H1 (cell line): ENCODE results near the gene COL2A1. TPM values are rescaled to one million over a fixed set of nuclear protein-coding genes. Genes with fewer than 3 reads are reported as not detected.

Experiments used
- CTCF ChIA-PET: fragments of 300-600 bp; sonication (Branson Sonifier 250); formaldehyde crosslinking; loops from one replicate; lab custom pipeline; 2021; ENCODE audit not compliant: partially characterized antibody; lab: Charles Lee
- POLR2A ChIA-PET: fragments of 300-600 bp; sonication (Branson Sonifier 250); formaldehyde crosslinking; loops from one replicate; lab custom pipeline; 2021; ENCODE audit warnings: inconsistent platforms; ENCODE audit not compliant: partially characterized antibody; lab: Charles Lee
- DNase-seq, 2 experiments: peaks; one replicate each; pipeline versions ENCODE4 v3.0.0 to v3.0.0-alpha.2; 2010 to 2022; ENCODE audit warnings: low spot score in 2 of 2, low read depth in 1 of 2, mixed read lengths in 1 of 2
- FAIRE-seq: peaks from 2 replicates; lab custom pipeline; 2011; peaks lifted over from hg19 to GRCh38; lab: Jason Lieb, UNC
- H2AFZ ChIP-seq: 2 replicates; pipeline ENCODE4 v1.8.1; 2012; ENCODE audit warnings: low read length, inconsistent platforms
- H2AK5ac ChIP-seq: 2 replicates; pipeline ENCODE4 v1.6.1; 2013; ENCODE audit warnings: low read depth, low read length
- H2BK120ac ChIP-seq: replicated peaks from 2 replicates; pipeline ENCODE3; 2013; ENCODE audit warnings: low read depth, low read length, inconsistent platforms
- H2BK12ac ChIP-seq: 2 replicates; pipeline ENCODE4 v1.6.1; 2013; ENCODE audit warnings: low read depth, low read length
- H2BK15ac ChIP-seq: 2 replicates; pipeline ENCODE4 v1.6.1; 2013; ENCODE audit warnings: low read length
- H2BK20ac ChIP-seq: 2 replicates; pipeline ENCODE4 v1.6.1; 2013; ENCODE audit warnings: low read length
- H2BK5ac ChIP-seq: 2 replicates; pipeline ENCODE4 v1.6.1; 2013; ENCODE audit warnings: low read depth, low read length
- H3K14ac ChIP-seq: 2 replicates; pipeline ENCODE4 v1.6.1; 2013; ENCODE audit warnings: inconsistent platforms; ENCODE audit not compliant: insufficient read length
- H3K18ac ChIP-seq: 2 replicates; pipeline ENCODE4 v1.6.1; 2013; ENCODE audit warnings: low read length; ENCODE audit errors: extremely low read depth
- H3K23ac ChIP-seq: 2 replicates; pipeline ENCODE4 v1.6.1; 2013; ENCODE audit warnings: inconsistent platforms; ENCODE audit not compliant: insufficient read length
- H3K23me2 ChIP-seq: 2 replicates; pipeline ENCODE4 v1.6.1; 2013; ENCODE audit warnings: low read depth, low read length
- H3K27ac ChIP-seq: 2 replicates; pipeline ENCODE4 v1.6.1; 2011; ENCODE audit warnings: low read depth, low read length, inconsistent platforms
- H3K27me3 ChIP-seq, 4 experiments: replicated peaks in 1 of 4; 1 replicate in 1 of 4; 2 replicates in 3 of 4; pipeline versions ENCODE4 v1.6.1 to v1.8.1; 2011 to 2013; ENCODE audit warnings: low read length in 3 of 4, mild to moderate bottlenecking in 3 of 4, inconsistent platforms in 2 of 4, mixed read lengths in 2 of 4, moderate library complexity in 1 of 4; ENCODE audit not compliant: control insufficient read depth in 3 of 4, insufficient read depth in 3 of 4; ENCODE audit errors: extremely low read depth in 1 of 4
- H3K36me3 ChIP-seq, 4 experiments: 2 replicates each; pipeline versions ENCODE4 v1.6.1 to v1.8.1; 2011 to 2013; ENCODE audit warnings: mild to moderate bottlenecking in 4 of 4, low read length in 3 of 4, moderate library complexity in 2 of 4, control low read depth in 1 of 4, inconsistent platforms in 1 of 4; ENCODE audit not compliant: insufficient read depth in 4 of 4, control insufficient read depth in 2 of 4
- H3K4ac ChIP-seq: replicated peaks from 2 replicates; pipeline ENCODE3; 2013; ENCODE audit warnings: low read length, low read depth, mixed read lengths, inconsistent platforms; ENCODE audit not compliant: insufficient read length
- H3K4me1 ChIP-seq, 4 experiments: replicated peaks in 1 of 4; 1 replicate in 1 of 4; 2 replicates in 3 of 4; pipeline versions ENCODE4 v1.6.1 to v1.8.1; 2011 to 2013; ENCODE audit warnings: low read length in 3 of 4, inconsistent platforms in 2 of 4, mixed read lengths in 1 of 4; ENCODE audit not compliant: insufficient read depth in 4 of 4, control insufficient read depth in 3 of 4
- H3K4me2 ChIP-seq, 2 experiments: 2 replicates each; pipeline versions ENCODE4 v1.6.1 to v1.8.1; 2011 to 2013; ENCODE audit warnings: low read depth in 2 of 2, low read length in 2 of 2, control low read depth in 1 of 2, inconsistent platforms in 1 of 2, mild to moderate bottlenecking in 1 of 2; ENCODE audit not compliant: insufficient read depth in 1 of 2
- H3K4me3 ChIP-seq, 4 experiments: fragments of 200-600, 300-600 bp in 1 of 4; sonication (generic), shearing (Covaris generic), sonication (Bioruptor Twin) in 1 of 4; 2 replicates each; pipeline versions ENCODE4 v1.5.1 to v1.8.1; 2011 to 2016; ENCODE audit warnings: low read length in 4 of 4, low read depth in 3 of 4, control low read depth in 2 of 4, inconsistent platforms in 2 of 4, mild to moderate bottlenecking in 2 of 4, mixed read lengths in 1 of 4, moderate library complexity in 1 of 4; ENCODE audit not compliant: insufficient read depth in 2 of 4; ENCODE audit errors: extremely low read depth in 1 of 4
- H3K56ac ChIP-seq: replicated peaks from 2 replicates; pipeline ENCODE3; 2013; ENCODE audit warnings: low read depth, mild to moderate bottlenecking, mixed read lengths, low read length, inconsistent platforms; ENCODE audit not compliant: insufficient read length
- H3K79me1 ChIP-seq: 2 replicates; pipeline ENCODE4 v1.6.1; 2013; ENCODE audit warnings: low read depth, low read length, control low read depth
- H3K79me2 ChIP-seq, 2 experiments: 2 replicates each; pipeline versions ENCODE4 v1.6.1 to v1.8.1; 2012 to 2013; ENCODE audit warnings: low read length in 2 of 2, mild to moderate bottlenecking in 2 of 2, inconsistent platforms in 1 of 2; ENCODE audit not compliant: insufficient read depth in 2 of 2, control insufficient read depth in 1 of 2
- H3K9ac ChIP-seq, 4 experiments: replicated peaks in 1 of 4; 1 replicate in 1 of 4; 2 replicates in 3 of 4; pipeline versions ENCODE4 v1.6.1 to v1.8.1; 2011 to 2013; ENCODE audit warnings: low read depth in 3 of 4, low read length in 3 of 4, control low read depth in 2 of 4, mild to moderate bottlenecking in 2 of 4, moderate library complexity in 2 of 4, inconsistent platforms in 1 of 4; ENCODE audit errors: extremely low read depth in 1 of 4
- H3K9me3 ChIP-seq, 2 experiments: 2 replicates each; pipeline versions ENCODE4 v1.6.1 to v1.8.1; 2012 to 2013; ENCODE audit warnings: mild to moderate bottlenecking in 2 of 2, moderate library complexity in 2 of 2, control low read depth in 1 of 2, inconsistent platforms in 1 of 2, low read depth in 1 of 2, low read length in 1 of 2, mixed read lengths in 1 of 2; ENCODE audit not compliant: insufficient read depth in 2 of 2
- H4K20me1 ChIP-seq, 2 experiments: replicated peaks in 1 of 2; 2 replicates each; pipeline versions ENCODE3 to v1.8.1; 2011 to 2013; ENCODE audit warnings: inconsistent platforms in 2 of 2, low read length in 2 of 2, mild to moderate bottlenecking in 1 of 2; ENCODE audit not compliant: insufficient read depth in 2 of 2, control insufficient read depth in 1 of 2
- H4K5ac ChIP-seq: 2 replicates; pipeline ENCODE4 v1.6.1; 2013; ENCODE audit warnings: low read length, low read depth, mixed read lengths, inconsistent platforms; ENCODE audit not compliant: insufficient read length
- H4K8ac ChIP-seq: 2 replicates; pipeline ENCODE4 v1.8.0; 2013; ENCODE audit warnings: mild to moderate bottlenecking, moderate library complexity, low read length, inconsistent platforms; ENCODE audit not compliant: insufficient read depth; ENCODE audit errors: extremely low read depth
- H4K91ac ChIP-seq: replicated peaks from 2 replicates; pipeline ENCODE3; 2013; ENCODE audit warnings: low read length, mixed read lengths, inconsistent platforms; ENCODE audit not compliant: insufficient read length
- ATF2 ChIP-seq: IDR thresholded peaks from 2 replicates; pipeline ENCODE4 v1.6.1; 2012; ENCODE audit warnings: low read length, inconsistent platforms
- NANOG ChIP-seq: IDR thresholded peaks from 2 replicates; pipeline ENCODE4 v1.6.1; 2011; ENCODE audit warnings: low read length, low read depth, mild to moderate bottlenecking, inconsistent platforms; ENCODE audit not compliant: insufficient read depth, poor library complexity, severe bottlenecking
- POLR2A ChIP-seq, 2 experiments: IDR thresholded peaks; 1 replicate in 1 of 2; 2 replicates in 1 of 2; pipeline ENCODE4 v1.6.1; 2011; ENCODE audit warnings: low read depth in 2 of 2, low read length in 2 of 2, mild to moderate bottlenecking in 2 of 2; ENCODE audit errors: control extremely low read depth in 1 of 2
- RNF2 ChIP-seq: fragments of 200-900, 300-1000 bp; sonication (generic); IDR thresholded peaks from 2 replicates; pipeline ENCODE4 v1.7.1; 2016; ENCODE audit warnings: borderline replicate concordance, low read depth, mild to moderate bottlenecking, antibody characterized with exemption, low read length; ENCODE audit not compliant: poor library complexity, severe bottlenecking; ENCODE audit errors: missing control alignments
- RXRA ChIP-seq: IDR thresholded peaks from 2 replicates; pipeline ENCODE4 v1.6.1; 2011; ENCODE audit warnings: low read depth, mild to moderate bottlenecking, low read length, moderate library complexity; ENCODE audit not compliant: insufficient read depth
- SIN3A ChIP-seq, 2 experiments: IDR thresholded peaks in 1 of 2; conservative IDR thresholded peaks in 1 of 2; 2 replicates each; pipeline ENCODE4 v1.6.1; 2011 to 2012; ENCODE audit warnings: low read length in 2 of 2, improper control_type of control experiment in 1 of 2, low read depth in 1 of 2, mild to moderate bottlenecking in 1 of 2
- SP4 ChIP-seq: IDR thresholded peaks from 2 replicates; pipeline ENCODE4 v1.6.1; 2012; ENCODE audit warnings: low read length, inconsistent platforms
- TCF12 ChIP-seq: IDR thresholded peaks from 2 replicates; pipeline ENCODE4 v1.6.1; 2011; ENCODE audit warnings: low read depth, mild to moderate bottlenecking, low read length
- TEAD4 ChIP-seq: IDR thresholded peaks from 2 replicates; pipeline ENCODE4 v1.6.1; 2012; ENCODE audit warnings: low read depth, low read length, inconsistent platforms, mixed read lengths
- WGBS, 2 experiments: shearing (Covaris generic) in 1 of 2; methylation state at CpG; one replicate each; pipeline versions ENCODE4 v1.1.6 to v1.1.7; 2013 to 2015; ENCODE audit warnings: low lambda C conversion rate in 2 of 2, mixed read lengths in 2 of 2, inconsistent platforms in 1 of 2, low coverage in 1 of 2, missing lambda C conversion rate in 1 of 2; ENCODE audit not compliant: insufficient replicate concordance in 2 of 2, insufficient coverage in 1 of 2, insufficient read length in 1 of 2; ENCODE audit errors: extremely low coverage in 1 of 2, missing lambda C conversion rate in 1 of 2; 5-methylcytosine and 5-hydroxymethylcytosine counted together
- polyA plus RNA-seq, 7 experiments: library from polyadenylated mRNA; depleted of rRNA in 3 of 7; stranded (reverse) in 5 of 7; unstranded in 2 of 7; fragments of >200 nt in 5 of 7; fragments of 200-250 nt in 2 of 7; gene quantifications; 1 replicate in 5 of 7; 2 replicates in 1 of 7; 4 replicates in 1 of 7; pipeline versions ENCODE4 v1.2.1 to v1.2.3, GENCODE V29; 2011 to 2013; ENCODE audit warnings: missing spikeins in 2 of 7, mixed read lengths in 2 of 7
- total RNA-seq: library from RNA; stranded (reverse); fragmentation: NEBNext Ultra II Directional; extraction: Animal tissue kit (Norgen Biotek cat#: 25700); gene quantifications from 2 replicates; pipeline ENCODE4 v1.2.1, GENCODE V29; 2021
- TF ChIP-seq, protein P1 (sequence below): IDR thresholded peaks from 2 replicates; pipeline ENCODE4 v1.6.1; 2012; ENCODE audit warnings: inconsistent platforms

The COL2A1 gene
- total and polyA plus RNA-seq, 2 of the 8 experiments (the other 6 are each of a cell fraction or from before 2014, with no cell fraction given), result 4.2 to 14.6 TPM

- no peak overlapping the region for H3K23ac ChIP-seq
- no peaks in the 10 kb centered on the region for H3K9me3 ChIP-seq
- H3K14ac ChIP-seq, result no peak overlapping the region
- H2AFZ ChIP-seq, result no peak overlapping the region
- FAIRE-seq (no peak), DNase-seq (no peak)
- H3K23me2 ChIP-seq, result peaks cover 25% of the 10 kb centered on the region
- no peak overlapping the region for H4K91ac ChIP-seq
- no peaks in the 10 kb centered on the region for H3K79me2 ChIP-seq
- no peaks in the 10 kb centered on the region for H3K36me3 ChIP-seq
- peak overlapping the region; percentile 24; the same call in 1 of the 2 replicates for H3K18ac ChIP-seq
- H2BK15ac ChIP-seq, result no peak overlapping the region
- ChIA-PET POLR2A (interaction anchor here (1.0 to 1.1 kb wide), 2 partner anchors 105 to 189 kb away, joined by 3 read pairs; partner anchors contain the start of gene SENP1), CTCF (interaction anchor here (0.9 to 2.6 kb wide), 7 partner anchors 8 to 184 kb away, joined by 3 to 11 read pairs (median 3); no protein-coding TSS in a partner anchor)
- peak overlapping the region; percentile 90 to 99 for H3K4me2 ChIP-seq
- peak overlapping the region; percentile 39; the same call in 1 of the 2 replicates for H4K8ac ChIP-seq
- no peak overlapping the region for H2BK120ac ChIP-seq
- H3K9ac ChIP-seq, result no peak overlapping the region
- peak overlapping the region; percentile 24 to 60 (median 44); a peak in 7 of 8 replicates for H3K4me3 ChIP-seq
- 4% methylated on average over 18 of the region's 18 CpGs; no CpG with 5 or more reads in 1 of the 2 experiments for WGBS, 2 experiments
- no peak overlapping the region for H3K27ac ChIP-seq
- no peaks in the 10 kb centered on the region; the same call in 1 of the 2 replicates for H3K79me1 ChIP-seq
- H2BK5ac ChIP-seq, result no peak overlapping the region
- no peak overlapping the region for H4K5ac ChIP-seq
- H4K20me1 ChIP-seq, result peaks cover 5 to 20% of the 10 kb centered on the region in 2 experiments
- no peak overlapping the region for H3K56ac ChIP-seq
- H3K4ac ChIP-seq, result no peak overlapping the region
- H2BK12ac ChIP-seq, result no peak overlapping the region
- H2AK5ac ChIP-seq, result no peak overlapping the region
- peaks cover 21 to 34% (median 24%) of the 10 kb centered on the region in 4 experiments for H3K4me1 ChIP-seq
- peaks cover 54 to 96% (median 92%) of the 10 kb centered on the region in 4 experiments for H3K27me3 ChIP-seq
- H2BK20ac ChIP-seq, result no peak overlapping the region
- TF ChIP-seq ATF2 (no peak), SP4 (no peak), SIN3A (conservative IDR thresholded peaks at IDR 0.05 in 1 of 2, IDR thresholded peaks at IDR 0.05 in 1 of 2; ENCODE audit: low read depth in 1 of 2, low read length in 2 of 2) (peak in 1 of 2 experiments; percentile 75; a peak in 1 of 4 replicates), TEAD4 (peak; percentile 69; the same call in 1 of the 2 replicates), POLR2A (IDR thresholded peaks at IDR 0.05; ENCODE audit: control extremely low read depth in 1 of 2, low read depth in 2 of 2, low read length in 2 of 2) (no peak), TCF12 (no peak), NANOG (no peak), RXRA (no peak), RNF2 (peak; percentile 17)
- TF ChIP-seq, protein P1, sequence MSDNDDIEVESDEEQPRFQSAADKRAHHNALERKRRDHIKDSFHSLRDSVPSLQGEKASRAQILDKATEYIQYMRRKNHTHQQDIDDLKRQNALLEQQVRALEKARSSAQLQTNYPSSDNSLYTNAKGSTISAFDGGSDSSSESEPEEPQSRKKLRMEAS, result peak; percentile 81
Observed at GRCh38 chr12:48000878-48001504, 3.3 kb downstream of the COL2A1 start.
